Gastroesophageal sphincter (tissue), 3 donors: ENCODE data around the gene CMTM5.

Experiments
- EP300 ChIP-seq: sonication (generic); formaldehyde crosslinking; IDR thresholded peaks from one replicate; pipeline ENCODE4 v1.6.1; 2017; ENCODE audit warnings: antibody characterized with exemption, mild to moderate bottlenecking
- TF ChIP-seq, protein P1 (sequence below), 4 experiments: fragments of 200-600 bp in 2 of 4; fragments of 450-650 bp in 2 of 4; sonication (generic) in 1 of 4; IDR thresholded peaks; one replicate each; pipeline ENCODE4 v1.5.1; 2017 to 2019; ENCODE audit warnings: antibody characterized with exemption in 4 of 4, mild to moderate bottlenecking in 2 of 4, moderate library complexity in 2 of 4

DNA sequence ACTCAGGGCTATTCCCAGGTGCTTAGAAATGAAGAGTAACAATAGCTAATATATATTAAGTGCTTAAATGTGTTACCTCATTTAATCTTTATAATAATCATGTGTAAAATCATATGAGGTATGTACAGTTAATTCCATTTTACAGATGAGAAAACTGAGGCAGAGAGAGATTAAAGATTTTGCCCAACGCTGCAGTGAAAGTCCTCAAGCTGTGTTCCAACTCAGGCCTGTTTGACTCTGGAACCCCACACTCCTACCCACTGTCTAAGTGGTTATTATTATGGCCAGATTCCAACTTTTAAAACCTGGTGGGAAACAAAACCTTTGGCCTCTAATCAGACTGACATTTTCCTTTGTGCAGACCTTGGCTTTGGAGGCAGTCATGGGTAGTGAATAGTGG lies 10.2 kb downstream of the CMTM5 start:
- TF ChIP-seq, protein P1, sequence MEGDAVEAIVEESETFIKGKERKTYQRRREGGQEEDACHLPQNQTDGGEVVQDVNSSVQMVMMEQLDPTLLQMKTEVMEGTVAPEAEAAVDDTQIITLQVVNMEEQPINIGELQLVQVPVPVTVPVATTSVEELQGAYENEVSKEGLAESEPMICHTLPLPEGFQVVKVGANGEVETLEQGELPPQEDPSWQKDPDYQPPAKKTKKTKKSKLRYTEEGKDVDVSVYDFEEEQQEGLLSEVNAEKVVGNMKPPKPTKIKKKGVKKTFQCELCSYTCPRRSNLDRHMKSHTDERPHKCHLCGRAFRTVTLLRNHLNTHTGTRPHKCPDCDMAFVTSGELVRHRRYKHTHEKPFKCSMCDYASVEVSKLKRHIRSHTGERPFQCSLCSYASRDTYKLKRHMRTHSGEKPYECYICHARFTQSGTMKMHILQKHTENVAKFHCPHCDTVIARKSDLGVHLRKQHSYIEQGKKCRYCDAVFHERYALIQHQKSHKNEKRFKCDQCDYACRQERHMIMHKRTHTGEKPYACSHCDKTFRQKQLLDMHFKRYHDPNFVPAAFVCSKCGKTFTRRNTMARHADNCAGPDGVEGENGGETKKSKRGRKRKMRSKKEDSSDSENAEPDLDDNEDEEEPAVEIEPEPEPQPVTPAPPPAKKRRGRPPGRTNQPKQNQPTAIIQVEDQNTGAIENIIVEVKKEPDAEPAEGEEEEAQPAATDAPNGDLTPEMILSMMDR (IDR thresholded peaks at IDR 0.05), result no peak
- no peak for TF ChIP-seq EP300
